Ramos (cell line): ENCODE measurements around the gene LHFPL3.

Experiments used
- in situ Hi-C: fragments of 300-500 bp; cut with MboI; formaldehyde crosslinking; loops from one replicate; pipeline ENCODE4 v1.14.3; 2022; ENCODE audit warnings: low sequenced_read_pairs; ENCODE audit not compliant: unreplicated experiment

The LHFPL3 gene

GRCh38 chr7:104823177-104823576, 494.8 kb downstream of the LHFPL3 start:
- in situ Hi-C loops = no loop called here

- in situ Hi-C loops = no loop called here
Measured at GRCh38 chr7:104825099-104825498, 496.7 kb downstream of the LHFPL3 start.

GRCh38 chr7:104826135-104826534, 497.7 kb downstream of the LHFPL3 start:
- in situ Hi-C loops = no loop called here

- in situ Hi-C loops = no loop called here
Measured at GRCh38 chr7:104836976-104837375, 508.6 kb downstream of the LHFPL3 start.

- in situ Hi-C loops = no loop called here
Measured at GRCh38 chr7:104838537-104839299, 510.3 kb downstream of the LHFPL3 start.

- in situ Hi-C loops = loop anchor here (10.0 kb wide), 1 partner anchor 605 kb away; no protein-coding TSS in a partner anchor
Measured at GRCh38 chr7:104839842-104840241, 511.4 kb downstream of the LHFPL3 start.

- in situ Hi-C loops = loop anchor here (10.0 kb wide), 1 partner anchor 607 kb away; no protein-coding TSS in a partner anchor
Measured at GRCh38 chr7:104841798-104842197, 513.4 kb downstream of the LHFPL3 start.

- in situ Hi-C loops = loop anchor here (10.0 kb wide), 1 partner anchor 608 kb away; no protein-coding TSS in a partner anchor
Measured at GRCh38 chr7:104843198-104843597, 514.8 kb downstream of the LHFPL3 start.

GRCh38 chr7:104845557-104845956, 517.2 kb downstream of the LHFPL3 start:
- in situ Hi-C loops = loop anchor here (10.0 kb wide), 1 partner anchor 611 kb away; no protein-coding TSS in a partner anchor

- in situ Hi-C loops = loop anchor here (10.0 kb wide), 1 partner anchor 612 kb away; no protein-coding TSS in a partner anchor
Measured at GRCh38 chr7:104846731-104847130, 518.3 kb downstream of the LHFPL3 start.

GRCh38 chr7:104848138-104848990, 520.0 kb downstream of the LHFPL3 start:
- in situ Hi-C loops = loop anchor here (10.0 kb wide), 1 partner anchor 614 kb away; no protein-coding TSS in a partner anchor

- in situ Hi-C loops = no loop called here
Measured at GRCh38 chr7:104850374-104850773, 522.0 kb downstream of the LHFPL3 start.

- in situ Hi-C loops = no loop called here
Measured at GRCh38 chr7:104851268-104851667, 522.9 kb downstream of the LHFPL3 start.

GRCh38 chr7:104852386-104852785, 524.0 kb downstream of the LHFPL3 start:
- in situ Hi-C loops = no loop called here

- in situ Hi-C loops = no loop called here
Measured at GRCh38 chr7:104855861-104856260, 527.5 kb downstream of the LHFPL3 start.

- in situ Hi-C loops = no loop called here
Measured at GRCh38 chr7:104857458-104858425, 529.3 kb downstream of the LHFPL3 start.

GRCh38 chr7:104859754-104860426, 531.5 kb downstream of the LHFPL3 start:
- in situ Hi-C loops = no loop called here

- in situ Hi-C loops = no loop called here
Measured at GRCh38 chr7:104861729-104862390, 533.5 kb downstream of the LHFPL3 start.

- in situ Hi-C loops = no loop called here
Measured at GRCh38 chr7:104862719-104863118, 534.3 kb downstream of the LHFPL3 start.
